HG03280 (cell line): Measurements from ENCODE around the gene TMEM214.

Source experiments
- ATAC-seq: cut with Tn5 transposase; IDR thresholded peaks from one replicate; pipeline ENCODE4 v1.9.1; 2021; ENCODE audit warnings: mild to moderate bottlenecking, moderate library complexity; ENCODE audit not compliant: unreplicated experiment

TMEM214 gene

GRCh38 chr2:27032495-27033252, at the start of gene TMEM214:
Gene TMEM214, plus strand, starts transcription at chr2:27032965. Its CDS starts 51 bp downstream, at chr2:27033016.
- ATAC-seq, result peak; percentile 88

- ATAC-seq, result no peak
These were observed 49.0 kb upstream of the TMEM214 start for GRCh38 chr2:26983746-26984145.

- ATAC-seq, result no peak
These were observed 47.0 kb upstream of the TMEM214 start for GRCh38 chr2:26985807-26986206.

- ATAC-seq, result no peak
These were observed 46.2 kb upstream of the TMEM214 start for GRCh38 chr2:26986576-26986975.

GRCh38 chr2:26988058-26988860, 44.5 kb upstream of the TMEM214 start:
- no peak for ATAC-seq

- no peak for ATAC-seq
These were observed 43.6 kb upstream of the TMEM214 start for GRCh38 chr2:26989156-26989555.

GRCh38 chr2:26991717-26992116, 41.0 kb upstream of the TMEM214 start:
- no peak for ATAC-seq

GRCh38 chr2:26993768-26994167, 39.0 kb upstream of the TMEM214 start:
- ATAC-seq, result no peak

GRCh38 chr2:26994983-26995382, 37.8 kb upstream of the TMEM214 start:
- ATAC-seq, result no peak

GRCh38 chr2:26997394-26997793, 35.4 kb upstream of the TMEM214 start:
- ATAC-seq, result no peak

- ATAC-seq, result no peak
These were observed 34.4 kb upstream of the TMEM214 start for GRCh38 chr2:26998323-26998722.

- ATAC-seq, result no peak
These were observed 32.5 kb upstream of the TMEM214 start for GRCh38 chr2:27000228-27000627.

- ATAC-seq, result no peak
These were observed 31.8 kb upstream of the TMEM214 start for GRCh38 chr2:27000995-27001394.

- ATAC-seq, result no peak
These were observed 30.8 kb upstream of the TMEM214 start for GRCh38 chr2:27001950-27002349.

GRCh38 chr2:27003007-27003406, 29.8 kb upstream of the TMEM214 start:
- ATAC-seq, result no peak

- no peak for ATAC-seq
These were observed 28.9 kb upstream of the TMEM214 start for GRCh38 chr2:27003857-27004256.

GRCh38 chr2:27006602-27007415, 26.0 kb upstream of the TMEM214 start:
- no peak for ATAC-seq

- no peak for ATAC-seq
These were observed 25.1 kb upstream of the TMEM214 start for GRCh38 chr2:27007416-27008374.

- no peak for ATAC-seq
These were observed 24.1 kb upstream of the TMEM214 start for GRCh38 chr2:27008678-27009077.

GRCh38 chr2:27009083-27009482, 23.7 kb upstream of the TMEM214 start:
- no peak for ATAC-seq
